Stimulated activated CD8-positive, alpha-beta memory T cell treated with anti-CD3 and anti-CD28 coated beads, Interleukin-12 subunit alpha, Interleukin-12 subunit beta, amount 100 ng/mL, for 24 hours (primary cell): ENCODE measurements around the gene CAAP1.
"Not testable (repeated sequence)": the region's sequence is repeated elsewhere in the genome, so short reads cannot be mapped to it uniquely, and the experiment has no call there.

Source experiments
- DNase-seq: peaks from one replicate; pipeline ENCODE4 v3.0.0-alpha.2; 2020; ENCODE audit errors: extremely low read depth

The CAAP1 gene, protein sequence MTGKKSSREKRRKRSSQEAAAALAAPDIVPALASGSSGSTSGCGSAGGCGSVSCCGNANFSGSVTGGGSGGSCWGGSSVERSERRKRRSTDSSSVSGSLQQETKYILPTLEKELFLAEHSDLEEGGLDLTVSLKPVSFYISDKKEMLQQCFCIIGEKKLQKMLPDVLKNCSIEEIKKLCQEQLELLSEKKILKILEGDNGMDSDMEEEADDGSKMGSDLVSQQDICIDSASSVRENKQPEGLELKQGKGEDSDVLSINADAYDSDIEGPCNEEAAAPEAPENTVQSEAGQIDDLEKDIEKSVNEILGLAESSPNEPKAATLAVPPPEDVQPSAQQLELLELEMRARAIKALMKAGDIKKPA

GRCh38 chr9:26892251-26893029 lies at the start of gene CAAP1:
CAAP1 (minus strand) TSS chr9:26892802; CDS start chr9:26892715, 87 bp downstream.
- DNase-seq, result peak; percentile 83

DNA sequence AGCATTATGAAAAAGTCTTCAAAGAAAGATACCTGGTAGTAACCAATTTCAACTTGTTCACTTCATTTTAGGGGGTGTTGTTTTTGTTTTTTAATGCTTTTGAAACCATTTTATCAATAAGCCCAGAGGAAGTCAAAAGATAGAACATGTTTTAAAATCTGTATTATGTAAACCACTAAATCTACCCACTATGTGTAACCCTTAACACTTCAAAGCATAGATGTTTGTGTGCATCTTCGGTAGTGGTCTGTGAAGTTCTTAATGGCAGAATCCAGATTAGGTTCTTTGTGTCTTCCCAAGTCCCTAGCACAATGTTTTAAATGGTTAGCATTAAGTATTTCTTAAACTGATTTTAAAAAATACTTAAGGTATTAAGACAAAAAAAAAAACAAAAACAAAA lies 48.2 kb upstream of the CAAP1 start:
- no peak for DNase-seq

GRCh38 chr9:26939955-26940711 lies 47.5 kb upstream of the CAAP1 start:
- no peak for DNase-seq

GRCh38 chr9:26937816-26938371 lies 45.3 kb upstream of the CAAP1 start:
- no peak for DNase-seq

DNA sequence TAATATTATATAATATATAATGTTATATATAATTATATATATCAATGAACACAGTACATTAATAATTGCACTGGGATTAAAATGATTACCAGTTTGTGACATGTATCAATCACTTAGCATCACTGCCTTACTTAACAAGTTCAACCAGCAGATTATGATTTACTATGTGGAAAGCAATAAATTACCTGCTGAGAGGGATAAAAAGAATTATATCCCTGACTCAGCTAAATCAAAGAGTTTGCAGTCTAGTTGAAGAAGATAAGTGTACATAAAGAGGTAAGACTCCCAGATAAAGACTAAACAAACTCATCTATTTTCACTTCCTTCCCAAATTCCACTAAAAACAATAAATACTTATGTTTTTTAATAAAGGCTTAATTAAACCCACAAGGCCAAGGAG lies 43.2 kb upstream of the CAAP1 start:
- no peak for DNase-seq

- no peak for DNase-seq
These were observed 36.4 kb upstream of the CAAP1 start for GRCh38 chr9:26928902-26929495.

GRCh38 chr9:26925609-26926008 lies 33.0 kb upstream of the CAAP1 start:
- DNase-seq, result no peak

DNA sequence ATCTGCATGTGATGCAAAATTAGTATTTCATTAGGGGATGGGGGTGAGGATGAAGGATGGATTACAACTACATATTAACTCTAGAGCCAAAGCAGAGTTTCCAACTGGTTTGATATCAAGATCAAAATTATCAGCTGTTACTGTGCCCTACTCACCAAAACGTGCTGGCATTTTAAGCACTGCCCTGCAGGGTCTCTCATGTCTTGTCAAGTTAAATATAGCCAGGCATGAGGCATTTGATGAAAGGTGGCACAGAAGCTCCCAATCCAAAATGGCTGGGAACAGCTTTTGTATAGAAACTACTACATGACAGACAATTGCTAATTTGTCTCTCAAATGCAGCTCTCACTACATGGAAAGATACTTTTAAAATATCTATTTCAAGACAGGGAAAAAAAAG lies 27.1 kb upstream of the CAAP1 start:
- no peak for DNase-seq

GRCh38 chr9:26913138-26913668 lies 20.6 kb upstream of the CAAP1 start:
- DNase-seq, result no peak

GRCh38 chr9:26904671-26905070 lies 12.1 kb upstream of the CAAP1 start:
- no peak for DNase-seq

GRCh38 chr9:26904070-26904469 lies 11.5 kb upstream of the CAAP1 start:
- DNase-seq, result no peak

- no peak for DNase-seq
These were observed 551 bp upstream of the CAAP1 start for GRCh38 chr9:26893030-26893676.

DNA sequence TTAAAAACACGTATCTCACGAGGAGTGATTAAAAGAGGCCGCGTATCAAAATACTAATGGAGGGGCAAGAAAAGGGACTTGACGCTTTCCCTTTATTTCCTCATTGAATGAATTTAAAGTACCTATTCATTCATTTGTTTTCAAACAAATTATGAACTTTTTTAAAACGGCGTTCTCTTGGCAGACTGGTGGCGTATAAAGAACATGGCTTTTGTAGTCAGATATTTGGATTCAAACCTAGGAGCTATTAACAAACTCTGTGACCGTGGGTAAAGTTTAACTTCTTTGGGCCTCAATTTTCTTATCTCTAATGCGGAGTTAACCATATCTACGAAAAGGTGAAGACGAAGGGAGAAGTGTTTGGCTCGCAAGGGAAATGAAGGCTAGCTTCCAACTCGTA lies 876 bp downstream of the CAAP1 start:
- DNase-seq, result no peak

- DNase-seq, result no peak
These were observed 4.3 kb downstream of the CAAP1 start for GRCh38 chr9:26888271-26888670.

DNA sequence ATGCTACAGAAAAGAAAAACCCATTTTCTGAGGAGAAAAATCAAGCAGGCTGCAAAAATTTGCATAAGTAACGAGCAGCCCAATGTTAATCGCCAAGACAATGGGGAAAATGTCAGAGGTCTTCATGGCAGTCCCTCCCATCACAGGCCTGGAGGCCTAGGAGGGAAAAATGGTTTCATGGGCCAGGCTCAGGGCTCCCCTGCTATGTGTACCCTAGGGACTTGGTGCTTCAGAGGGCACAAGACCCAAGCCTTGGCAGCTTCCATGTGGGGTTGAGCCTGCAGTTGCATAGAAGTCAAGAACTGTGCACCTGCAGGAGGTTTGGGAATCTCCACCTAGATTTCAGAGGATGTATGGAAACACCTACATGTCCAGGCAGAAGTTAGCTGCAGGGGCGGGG lies 10.4 kb downstream of the CAAP1 start:
- no peak for DNase-seq

DNA sequence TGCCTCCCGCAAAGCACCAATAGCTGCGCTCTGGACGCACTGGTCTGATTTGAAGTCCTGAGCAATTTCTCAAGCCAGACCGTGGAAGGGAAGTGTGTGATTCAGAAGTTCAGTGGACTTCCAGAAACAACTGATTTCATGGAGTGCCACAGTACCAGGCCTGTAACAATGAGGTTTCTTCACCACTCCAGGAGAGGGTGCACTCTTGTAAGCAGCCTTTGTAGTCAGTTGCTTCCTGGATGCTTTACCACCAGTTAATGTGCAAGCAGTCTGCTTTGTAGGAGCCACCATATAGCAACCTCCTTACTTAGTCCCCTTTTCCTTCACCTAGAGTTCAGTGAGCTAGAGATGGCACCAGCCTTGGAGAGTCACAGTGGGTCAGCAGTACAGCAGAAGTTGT lies 12.3 kb downstream of the CAAP1 start:
- no peak for DNase-seq

GRCh38 chr9:26875155-26875554 lies 17.4 kb downstream of the CAAP1 start:
- DNase-seq, result not testable (repeated sequence)

DNA sequence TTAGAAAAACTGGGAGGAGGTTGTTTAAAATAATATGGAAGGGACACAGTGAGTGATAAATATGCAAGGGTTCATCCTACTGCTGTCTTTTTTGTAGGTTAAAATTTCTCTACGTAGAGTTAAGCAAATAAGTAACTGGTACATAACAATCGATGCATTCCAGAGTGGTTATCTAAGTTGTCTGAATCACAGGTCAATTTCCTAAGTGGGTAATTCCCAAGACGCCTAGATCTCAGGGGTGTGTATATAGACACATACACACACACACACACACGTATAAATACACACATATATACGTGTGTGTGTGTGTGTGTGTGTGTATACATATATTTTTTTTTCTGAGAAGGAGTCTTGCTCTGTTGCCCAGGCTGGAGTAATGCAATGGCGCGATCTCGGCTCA lies 22.3 kb downstream of the CAAP1 start:
- DNase-seq, result no peak

DNA sequence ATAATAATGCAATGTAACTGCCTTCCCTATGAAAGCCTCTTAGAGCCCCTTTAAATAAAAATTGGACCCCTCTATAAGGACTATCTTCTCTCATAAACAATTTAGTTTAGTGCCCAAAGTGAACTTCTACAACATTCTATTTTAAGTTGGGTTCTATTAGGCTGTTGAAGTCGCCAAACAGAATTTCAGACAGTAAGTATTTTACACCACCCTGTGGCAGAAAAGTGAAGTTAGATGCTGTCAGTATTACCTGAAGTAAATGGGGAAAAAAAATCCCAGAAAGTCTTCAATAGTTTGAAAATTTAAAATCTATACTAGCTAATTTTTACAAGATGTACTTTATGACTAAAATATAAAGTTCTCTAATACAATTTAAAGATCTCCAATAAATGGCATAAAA lies 29.5 kb downstream of the CAAP1 start:
- DNase-seq, result no peak

DNA sequence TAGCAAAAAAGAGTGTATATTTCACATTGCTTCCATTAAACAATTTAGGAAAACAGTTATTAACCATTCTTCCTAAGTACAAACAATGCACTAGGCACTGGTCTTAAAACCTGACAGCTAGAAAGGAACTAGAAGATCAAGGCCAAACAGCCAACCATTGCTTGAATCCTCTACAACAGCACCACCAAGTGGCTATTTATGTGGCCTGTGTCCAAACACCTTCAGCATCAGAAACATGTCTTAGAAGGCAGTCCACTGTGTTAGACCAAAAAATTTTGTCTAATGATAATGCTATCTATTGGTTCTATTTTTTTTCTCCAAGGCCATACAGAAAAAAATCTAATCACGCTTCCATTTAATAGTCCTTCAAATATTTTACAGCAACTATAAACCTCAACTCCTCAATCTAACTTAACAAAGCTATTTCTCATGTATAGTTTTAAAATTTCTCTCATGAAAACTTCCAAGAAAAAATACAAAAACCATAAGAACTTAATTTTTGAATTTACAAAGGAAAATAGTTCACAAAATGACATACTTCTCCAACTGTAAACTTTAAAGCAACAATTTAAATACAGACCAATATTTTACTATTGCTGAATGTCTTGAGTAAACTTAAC lies 36.1 kb downstream of the CAAP1 start:
- DNase-seq, result no peak

DNA sequence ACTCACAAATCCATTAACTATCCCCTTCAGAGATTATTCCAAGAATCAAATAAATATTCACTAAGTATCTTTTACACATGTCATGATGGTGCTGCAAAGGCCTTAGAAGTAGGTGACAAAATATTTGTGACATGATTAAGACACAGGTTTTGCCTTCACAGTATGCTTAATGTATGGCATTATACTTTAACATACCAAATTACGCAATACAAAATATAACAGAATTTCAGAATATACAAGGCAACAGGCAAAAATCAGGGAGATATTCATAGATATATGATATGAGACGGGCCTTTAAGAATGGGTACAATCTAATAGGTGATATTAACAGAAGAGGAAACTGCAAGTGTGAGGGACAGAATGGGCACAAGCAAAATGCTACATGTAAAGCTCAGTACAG lies 41.6 kb downstream of the CAAP1 start:
- DNase-seq, result no peak
